Ammon's horn (tissue), 1 donor: ENCODE data around the gene CYP27B1.
"Not testable (repeated sequence)": the region's sequence is repeated elsewhere in the genome, so short reads cannot be mapped to it uniquely, and the experiment has no call there.

Experiments
- DNase-seq: peaks from one replicate; pipeline ENCODE4 v3.0.0-alpha.2; 2016; ENCODE audit warnings: low spot score

CYP27B1 gene

GRCh38 chr12:57722716-57723629, 43.9 kb downstream of the CYP27B1 start:
- peak; percentile 1 for DNase-seq

GRCh38 chr12:57721846-57722608, 44.9 kb downstream of the CYP27B1 start:
- peak; percentile 1 for DNase-seq

DNA sequence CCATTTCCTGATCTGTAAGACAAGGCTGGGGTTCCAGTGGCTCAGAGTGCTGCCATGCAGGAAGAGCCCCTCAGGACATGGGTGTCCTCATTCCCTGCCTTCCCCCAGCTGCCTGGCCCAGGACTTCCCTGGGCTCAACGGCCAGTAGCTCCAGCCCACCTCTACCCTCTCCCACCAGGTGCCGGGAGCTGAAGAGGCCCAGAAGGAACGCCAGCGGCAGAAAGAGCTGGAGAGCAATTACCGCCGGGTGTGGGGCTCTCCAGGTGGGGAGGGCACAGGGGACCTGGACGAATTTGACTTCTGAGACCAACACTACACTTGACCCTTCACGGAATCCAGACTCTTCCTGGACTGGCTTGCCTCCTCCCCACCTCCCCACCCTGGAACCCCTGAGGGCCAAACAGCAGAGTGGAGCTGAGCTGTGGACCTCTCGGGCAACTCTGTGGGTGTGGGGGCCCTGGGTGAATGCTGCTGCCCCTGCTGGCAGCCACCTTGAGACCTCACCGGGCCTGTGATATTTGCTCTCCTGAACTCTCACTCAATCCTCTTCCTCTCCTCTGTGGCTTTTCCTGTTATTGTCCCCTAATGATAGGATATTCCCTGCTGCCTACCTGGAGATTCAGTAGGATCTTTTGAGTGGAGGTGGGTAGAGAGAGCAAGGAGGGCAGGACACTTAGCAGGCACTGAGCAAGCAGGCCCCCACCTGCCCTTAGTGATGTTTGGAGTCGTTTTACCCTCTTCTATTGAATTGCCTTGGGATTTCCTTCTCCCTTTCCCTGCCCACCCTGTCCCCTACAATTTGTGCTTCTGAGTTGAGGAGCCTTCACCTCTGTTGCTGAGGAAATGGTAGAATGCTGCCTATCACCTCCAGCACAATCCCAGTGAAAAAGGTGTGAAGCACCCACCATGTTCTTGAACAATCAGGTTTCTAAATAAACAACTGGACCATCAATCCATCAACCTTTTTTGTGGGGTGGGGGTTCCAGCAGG, 46.0 kb downstream of the CYP27B1 start:
- DNase-seq: peak; percentile 2

GRCh38 chr12:57719777-57720605, 46.9 kb downstream of the CYP27B1 start:
- no peak for DNase-seq

DNA sequence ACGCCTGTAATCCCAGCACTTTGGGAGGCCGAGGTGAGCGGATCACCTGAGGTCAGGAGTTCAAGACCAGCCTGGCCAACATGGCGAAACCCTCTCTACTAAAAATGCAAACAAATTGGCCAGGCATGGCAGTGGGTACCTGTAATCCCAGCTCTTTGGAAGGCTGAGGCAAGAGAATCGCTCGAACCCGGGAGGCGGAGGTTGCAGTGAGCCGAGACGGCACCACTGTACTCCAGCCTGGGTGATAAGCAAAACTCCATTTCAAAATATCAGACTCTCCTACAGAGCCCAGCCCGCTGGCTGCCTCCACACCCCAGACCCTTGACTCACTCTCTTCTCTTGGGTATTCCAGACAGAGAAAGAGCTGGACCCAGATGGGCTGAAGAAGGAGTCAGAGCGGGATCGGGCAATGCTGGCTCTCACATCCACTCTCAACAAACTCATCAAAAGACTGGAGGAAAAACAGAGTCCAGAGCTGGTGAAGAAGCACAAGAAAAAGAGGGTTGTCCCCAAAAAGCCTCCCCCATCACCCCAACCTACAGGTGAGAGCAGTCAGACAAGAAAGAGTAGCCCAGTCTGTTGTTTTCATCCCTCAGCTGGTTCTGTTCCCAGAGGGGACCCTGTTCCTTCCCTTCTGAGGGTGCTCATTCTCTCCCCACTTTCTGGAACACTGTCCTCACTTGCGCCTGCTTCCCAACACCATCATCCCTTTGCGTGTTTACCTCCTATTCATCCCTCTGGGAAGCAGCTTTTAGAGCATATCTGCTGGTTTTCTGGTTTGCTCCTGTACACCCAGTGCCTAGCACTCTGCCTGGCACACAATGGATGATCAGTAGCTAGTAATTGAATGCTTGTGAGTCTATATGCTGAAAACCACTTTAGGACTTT, 48.0 kb downstream of the CYP27B1 start:
- no peak for DNase-seq

- peak; percentile 3 for DNase-seq
These were observed 48.8 kb downstream of the CYP27B1 start for GRCh38 chr12:57717846-57718640.

- peak; percentile 1 for DNase-seq
These were observed 49.7 kb downstream of the CYP27B1 start for GRCh38 chr12:57717131-57717530.

DNA sequence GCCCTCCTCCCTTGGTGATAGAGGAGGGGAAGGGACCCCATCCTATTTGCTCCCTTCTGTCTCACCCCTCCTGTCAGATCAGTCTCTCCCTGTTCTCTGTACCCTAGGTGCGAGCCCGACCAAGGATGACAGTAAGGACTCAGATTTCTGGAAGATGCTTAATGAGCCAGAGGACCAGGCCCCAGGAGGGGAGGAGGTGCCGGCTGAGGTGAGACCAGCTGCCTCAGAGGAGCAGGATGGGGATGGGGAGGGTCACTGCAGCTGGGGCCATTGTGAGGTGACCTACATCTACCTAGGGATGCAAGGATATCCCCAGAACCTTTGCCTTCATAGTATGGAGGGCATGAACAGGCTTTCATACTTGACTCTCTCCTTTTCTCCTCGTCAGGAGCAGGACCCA, 50.6 kb downstream of the CYP27B1 start:
- DNase-seq: no peak

DNA sequence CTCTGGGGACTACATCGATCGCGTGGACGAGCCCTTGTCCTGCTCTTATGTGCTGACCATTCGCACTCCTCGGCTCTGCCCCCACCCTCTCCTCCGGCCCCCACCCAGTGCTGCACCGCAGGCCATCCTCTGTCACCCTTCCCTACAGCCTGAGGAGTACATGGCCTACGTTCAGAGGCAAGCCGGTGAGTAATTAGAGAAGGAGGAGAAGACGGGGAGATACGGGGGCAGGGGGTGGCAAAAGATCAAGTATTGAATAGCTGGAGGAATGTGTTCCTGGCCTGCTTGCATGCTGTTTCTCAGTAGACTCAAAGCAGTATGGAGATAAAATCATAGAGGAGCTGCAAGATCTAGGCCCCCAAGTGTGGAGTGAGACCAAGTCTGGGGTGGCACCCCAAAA, 51.1 kb downstream of the CYP27B1 start:
- DNase-seq: no peak

GRCh38 chr12:57715036-57715748, 51.7 kb downstream of the CYP27B1 start:
- DNase-seq: not testable (repeated sequence)

GRCh38 chr12:57713209-57713608, 53.7 kb downstream of the CYP27B1 start:
- no peak for DNase-seq

GRCh38 chr12:57712701-57713100, 54.2 kb downstream of the CYP27B1 start:
- peak; percentile 52 for DNase-seq
